ENCODE data around the gene MIPOL1.
A peak's percentile ranks its signal among the peaks of the same experiment; 100 is the strongest.
"Not testable (repeated sequence)": the region's sequence is repeated elsewhere in the genome, so short reads cannot be mapped to it uniquely, and the experiment has no call there.

Gene MIPOL1

GRCh38 chr14:37187840-37188577, 9.7 kb upstream of the MIPOL1 start:
- not testable (repeated sequence) for FAIRE-seq

- FAIRE-seq = not testable (repeated sequence)
These were observed 8.0 kb upstream of the MIPOL1 start for GRCh38 chr14:37189733-37190132.

GRCh38 chr14:37194698-37195097, 3.0 kb upstream of the MIPOL1 start:
- no peak for FAIRE-seq

GRCh38 chr14:37195327-37195726, 2.4 kb upstream of the MIPOL1 start:
- FAIRE-seq = no peak

- FAIRE-seq = peak; percentile 33
These were observed 925 bp upstream of the MIPOL1 start for GRCh38 chr14:37196604-37197420.

- FAIRE-seq = no peak
These were observed 499 bp downstream of the MIPOL1 start for GRCh38 chr14:37198273-37198598.

GRCh38 chr14:37198907-37199306, 1.2 kb downstream of the MIPOL1 start:
- no peak for FAIRE-seq

- no peak for FAIRE-seq
These were observed 4.0 kb downstream of the MIPOL1 start for GRCh38 chr14:37201724-37202123.

- no peak for FAIRE-seq
These were observed 4.5 kb downstream of the MIPOL1 start for GRCh38 chr14:37202265-37202664.

- FAIRE-seq = no peak
These were observed 5.1 kb downstream of the MIPOL1 start for GRCh38 chr14:37202812-37203211.

GRCh38 chr14:37203423-37203822, 5.7 kb downstream of the MIPOL1 start:
- FAIRE-seq = no peak

- FAIRE-seq = not testable (repeated sequence)
These were observed 8.2 kb downstream of the MIPOL1 start for GRCh38 chr14:37205623-37206605.

- FAIRE-seq = not testable (repeated sequence)
These were observed 11.9 kb downstream of the MIPOL1 start for GRCh38 chr14:37209617-37210016.

GRCh38 chr14:37210448-37210847, 12.7 kb downstream of the MIPOL1 start:
- no peak for FAIRE-seq

- no peak for FAIRE-seq
These were observed 15.3 kb downstream of the MIPOL1 start for GRCh38 chr14:37213016-37213415.

GRCh38 chr14:37215345-37215744, 17.6 kb downstream of the MIPOL1 start:
- no peak for FAIRE-seq

GRCh38 chr14:37221073-37221472, 23.3 kb downstream of the MIPOL1 start:
- FAIRE-seq = no peak

- no peak for FAIRE-seq
These were observed 26.3 kb downstream of the MIPOL1 start for GRCh38 chr14:37223947-37224474.

GRCh38 chr14:37225668-37226067, 27.9 kb downstream of the MIPOL1 start:
- FAIRE-seq = not testable (repeated sequence)

GRCh38 chr14:37230551-37231194, 32.9 kb downstream of the MIPOL1 start:
- peak; percentile 84 for FAIRE-seq

- no peak for FAIRE-seq
These were observed 35.3 kb downstream of the MIPOL1 start for GRCh38 chr14:37232907-37233481.

- FAIRE-seq = no peak
These were observed 36.5 kb downstream of the MIPOL1 start for GRCh38 chr14:37234222-37234621.

Measured in endometrium (tissue), 2 donors.